Right lobe of liver (tissue), 4 donors: ENCODE data around the gene STK38L.

ENCODE experiments used
- CTCF ChIP-seq, 4 donors: fragments of 200-600 bp in 3 of 4; fragments of 450-650 bp in 1 of 4; IDR thresholded peaks; one replicate each; pipeline versions ENCODE4 v1.5.1 to v1.8.0; 2016 to 2022; ENCODE audit warnings: antibody characterized with exemption in 4 of 4, mild to moderate bottlenecking in 2 of 4
- POLR2A ChIP-seq: fragments of 450-650 bp; IDR thresholded peaks from one replicate; pipeline ENCODE4 v1.6.1; 2017; ENCODE audit warnings: antibody characterized with exemption, mild to moderate bottlenecking
- donor health status: DM: no; HTN: no; CAD: no.
- donor health status: DM: no; HTN: no; CAD: no.
- donor health status: DM: no; HTN: yes; CAD: no.

GRCh38 chr12:27366621-27367020, 122.5 kb downstream of the STK38L start:
- no peak for TF ChIP-seq CTCF (IDR thresholded peaks at IDR 0.05)
- TF ChIP-seq POLR2A, result no peak
